B cell (primary cell): ENCODE measurements around the gene CNTNAP2. TPM values are rescaled to one million over a fixed set of nuclear protein-coding genes. Genes with fewer than 3 reads are reported as not detected.

Source experiments
- ATAC-seq: fragments of 200-7000 bp; cut with Tn5 transposase; one replicate; pipeline ENCODE4 v1.10.0; 2021; ENCODE audit warnings: low read depth, mild to moderate bottlenecking, moderate number of reproducible peaks, moderate library complexity
- CTCF ChIA-PET: fragments of 350-600 bp; sonication (Branson Sonifier 250); formaldehyde crosslinking; loops from one replicate; lab custom pipeline; 2021; ENCODE audit warnings: antibody characterized with exemption, inconsistent platforms; lab: Charles Lee
- POLR2A ChIA-PET: fragments of 350-600 bp; sonication (Branson Sonifier 250); formaldehyde crosslinking; loops from one replicate; lab custom pipeline; 2021; ENCODE audit warnings: antibody characterized with exemption; lab: Charles Lee
- DNase-seq: peaks from one replicate; pipeline ENCODE4 v3.0.0; 2013
- H2AFZ ChIP-seq: 2 replicates; pipeline ENCODE4 v1.6.1; 2012; ENCODE audit warnings: mild to moderate bottlenecking, low read depth, low read length; ENCODE audit not compliant: insufficient read depth, poor library complexity, severe bottlenecking
- H3K27ac ChIP-seq, 2 donors: 1 replicate in 1 of 2; 2 replicates in 1 of 2; pipeline ENCODE4 v1.5.1; 2012 to 2013; ENCODE audit warnings: low read length in 2 of 2, mild to moderate bottlenecking in 2 of 2, moderate library complexity in 1 of 2
- H3K27me3 ChIP-seq, 4 experiments: fragments of 200-600 bp in 1 of 4; sonication (generic) in 1 of 4; replicated peaks in 1 of 4; 1 replicate in 2 of 4; 2 replicates in 2 of 4; pipeline versions ENCODE4 v1.6.1 to v1.7.0; 2013 to 2016; ENCODE audit warnings: low read length in 3 of 4, mild to moderate bottlenecking in 2 of 4, mixed read lengths in 1 of 4, moderate library complexity in 1 of 4; ENCODE audit not compliant: insufficient read depth in 4 of 4, control insufficient read depth in 3 of 4; ENCODE audit errors: control extremely low read depth in 1 of 4
- H3K36me3 ChIP-seq, 2 experiments: replicated peaks in 1 of 2; 1 replicate in 1 of 2; 2 replicates in 1 of 2; pipeline versions ENCODE4 v1.6.1 to v1.7.1; 2013; ENCODE audit warnings: low read length in 1 of 2; ENCODE audit not compliant: insufficient read depth in 2 of 2, control insufficient read depth in 1 of 2; ENCODE audit errors: control extremely low read depth in 1 of 2, extremely low read depth in 1 of 2
- H3K4me1 ChIP-seq, 2 donors: fragments of 200-600 bp in 1 of 2; sonication (generic) in 1 of 2; 1 replicate in 1 of 2; 2 replicates in 1 of 2; pipeline versions ENCODE4 v1.5.1 to v1.6.1; 2013 to 2017; ENCODE audit warnings: low read length in 2 of 2; ENCODE audit not compliant: control insufficient read depth in 2 of 2, insufficient read depth in 2 of 2
- H3K4me2 ChIP-seq: replicated peaks from 2 replicates; pipeline ENCODE3; 2012; ENCODE audit warnings: mild to moderate bottlenecking, low read depth, low read length; ENCODE audit not compliant: poor library complexity, severe bottlenecking
- H3K4me3 ChIP-seq, 5 experiments: fragments of 200-600 bp in 1 of 5; sonication (generic) in 1 of 5; 1 replicate in 3 of 5; 2 replicates in 2 of 5; pipeline versions ENCODE4 v1.5.1 to v1.7.0; 2011 to 2016; ENCODE audit warnings: low read length in 4 of 5, mild to moderate bottlenecking in 4 of 5, low read depth in 2 of 5, control low read depth in 1 of 5, moderate library complexity in 1 of 5; ENCODE audit not compliant: insufficient read depth in 1 of 5; ENCODE audit errors: control extremely low read depth in 1 of 5, extremely low read depth in 1 of 5
- H3K79me2 ChIP-seq: fragments of 200-600 bp; sonication (generic); one replicate; pipeline ENCODE4 v1.6.0; 2016; ENCODE audit warnings: low read length; ENCODE audit not compliant: control insufficient read depth, insufficient read depth
- H3K9ac ChIP-seq: fragments of 200-600 bp; sonication (generic); 2 replicates; pipeline ENCODE4 v1.6.1; 2017; ENCODE audit warnings: mild to moderate bottlenecking, low read length, moderate library complexity
- H3K9me3 ChIP-seq, 3 donors: one replicate each; pipeline versions ENCODE4 v1.6.1 to v1.7.1; 2013; ENCODE audit warnings: low read length in 2 of 3; ENCODE audit not compliant: control insufficient read depth in 2 of 3, insufficient read depth in 1 of 3; ENCODE audit errors: control extremely low read depth in 1 of 3
- H4K20me1 ChIP-seq: 2 replicates; pipeline ENCODE4 v1.6.0; 2012; ENCODE audit warnings: mild to moderate bottlenecking, low read length; ENCODE audit not compliant: insufficient read depth, control insufficient read depth, poor library complexity, severe bottlenecking
- H3K27ac Mint-ChIP-seq: one replicate; pipeline ENCODE4 v1.8.0; 2021; ENCODE audit warnings: mixed read lengths
- H3K27me3 Mint-ChIP-seq: one replicate; pipeline ENCODE4 v1.8.0; 2021; ENCODE audit warnings: mixed read lengths
- H3K4me1 Mint-ChIP-seq: one replicate; pipeline ENCODE4 v1.8.0; 2021; ENCODE audit warnings: mixed read lengths
- H3K4me3 Mint-ChIP-seq: one replicate; pipeline ENCODE4 v1.8.0; 2021; ENCODE audit warnings: mixed read lengths
- H3K9me3 Mint-ChIP-seq: one replicate; pipeline ENCODE4 v1.8.0; 2022; ENCODE audit warnings: mixed read lengths; ENCODE audit not compliant: insufficient read depth
- CTCF ChIP-seq: fragments of 200-600 bp; IDR thresholded peaks from one replicate; pipeline ENCODE4 v1.8.0; 2022; ENCODE audit warnings: antibody characterized with exemption, mild to moderate bottlenecking
- EZH2 ChIP-seq: IDR thresholded peaks from 2 replicates; pipeline ENCODE4 v1.6.1; 2012; ENCODE audit warnings: borderline replicate concordance, low read depth, mild to moderate bottlenecking, moderate library complexity, low read length; ENCODE audit not compliant: insufficient read depth, poor library complexity, severe bottlenecking
- whole genome bisulfite sequencing: methylation state at CpG from one replicate; pipeline ENCODE4 v1.1.5; 2013; ENCODE audit warnings: missing lambda C conversion rate; ENCODE audit not compliant: insufficient coverage; 5-methylcytosine and 5-hydroxymethylcytosine counted together
- intact Hi-C: fragments of 100-400 bp; cut with micrococcal nuclease; formaldehyde crosslinking; loops from one replicate; pipeline ENCODE4 v1.10.0; 2022
- polyA plus RNA-seq: library from polyadenylated mRNA; depleted of rRNA; stranded (reverse); fragments of >200 nt; gene quantifications from 2 replicates; pipeline ENCODE4 v1.2.3, GENCODE V29; 2012
- total RNA-seq, 2 donors: library from RNA; stranded (reverse); fragments of 120-200 nt in 1 of 2; gene quantifications; 1 replicate in 1 of 2; 2 replicates in 1 of 2; pipeline versions ENCODE4 v1.2.3 to v1.2.4, GENCODE V29; 2013 to 2022

Gene CNTNAP2
- total and polyA plus RNA-seq, 2 donors (not counting 1 experiment from before 2014, with no cell fraction given), result 7.4 to 16.6 TPM

GRCh38 chr7:148276314-148277041 is 2159.9 kb downstream of the CNTNAP2 start:
- Histone ChIP-seq H3K36me3 (no peaks in the 10 kb centered on the region), H3K79me2 (no peaks in the 10 kb centered on the region), H3K27me3 (no peaks in the 10 kb centered on the region), H4K20me1 (no peaks in the 10 kb centered on the region), H3K9me3 (no peaks in the 10 kb centered on the region), H3K9ac (peak overlapping the region; percentile 23), H3K4me1 (peaks cover 19 to 24% of the 10 kb centered on the region in 2 donors), H3K4me3 (no peak overlapping the region), H3K27ac (no peak overlapping the region), H3K4me2 (peak overlapping the region; percentile 39), H2AFZ (peak overlapping the region; percentile 25)
- TF ChIP-seq EZH2 (no peak), CTCF (no peak)
- ATAC-seq, result peak; percentile 63
- ChIA-PET CTCF (interaction anchor here (0.9 to 2.7 kb wide), 4 partner anchors 12 to 209 kb away, joined by 3 to 34 read pairs (median 4); no protein-coding TSS in a partner anchor), POLR2A (no interaction called here)
- DNase-seq, result peak; percentile 30
- peaks cover 31% of the 10 kb centered on the region for H3K4me1 Mint-ChIP-seq
- no peaks in the 10 kb centered on the region for H3K9me3 Mint-ChIP-seq
- 88% methylated on average over 6 of the region's 11 CpGs for WGBS
- peak overlapping the region; percentile 60 for H3K4me3 Mint-ChIP-seq
- intact Hi-C loops, result no loop called here
- H3K27ac Mint-ChIP-seq, result peak overlapping the region; percentile 69
- no peaks in the 10 kb centered on the region for H3K27me3 Mint-ChIP-seq

- no peaks in the 10 kb centered on the region for H3K36me3 ChIP-seq
- no peaks in the 10 kb centered on the region for H3K27me3 ChIP-seq
- H3K9ac ChIP-seq, result peak overlapping the region; percentile 23
- peak overlapping the region; percentile 39 for H3K4me2 ChIP-seq
- 80% methylated on average over 10 of the region's 11 CpGs for WGBS
- intact Hi-C loops, result no loop called here
- no peaks in the 10 kb centered on the region for H4K20me1 ChIP-seq
- no peak for TF ChIP-seq EZH2
- no peak for TF ChIP-seq CTCF
- Mint-ChIP-seq H3K9me3 (no peaks in the 10 kb centered on the region), H3K27ac (peak overlapping the region; percentile 69), H3K4me1 (peaks cover 31% of the 10 kb centered on the region), H3K27me3 (no peaks in the 10 kb centered on the region), H3K4me3 (peak overlapping the region; percentile 60)
- H3K79me2 ChIP-seq, result no peaks in the 10 kb centered on the region
- H3K4me1 ChIP-seq, result peaks cover 19 to 24% of the 10 kb centered on the region in 2 donors
- ATAC-seq, result no peak
- DNase-seq, result no peak
- ChIA-PET POLR2A (interaction anchor here (0.6 kb wide), 1 partner anchor 22 kb away, joined by 7 read pairs; no protein-coding TSS in a partner anchor), CTCF (interaction anchor here (0.9 to 2.7 kb wide), 5 partner anchors 13 to 209 kb away, joined by 3 to 34 read pairs (median 4); no protein-coding TSS in a partner anchor)
- H2AFZ ChIP-seq, result peak overlapping the region; percentile 25
- no peak overlapping the region for H3K4me3 ChIP-seq
- H3K9me3 ChIP-seq, result no peaks in the 10 kb centered on the region
- H3K27ac ChIP-seq, result no peak overlapping the region
Observed at GRCh38 chr7:148277042-148277660, 2160.6 kb downstream of the CNTNAP2 start.
